NCI-H2196 treated with DMSO at 0.1 percent for 48 hours (cell line): ENCODE data around the gene SEMA3B.
"Not testable (repeated sequence)": the region's sequence is repeated elsewhere in the genome, so short reads cannot be mapped to it uniquely, and the experiment has no call there.

Experiments used
- DNase-seq: peaks from one replicate; lab custom pipeline; 2025; ENCODE audit not compliant: unreplicated experiment; lab: John Stamatoyannopoulos, UW

SEMA3B gene

DNA sequence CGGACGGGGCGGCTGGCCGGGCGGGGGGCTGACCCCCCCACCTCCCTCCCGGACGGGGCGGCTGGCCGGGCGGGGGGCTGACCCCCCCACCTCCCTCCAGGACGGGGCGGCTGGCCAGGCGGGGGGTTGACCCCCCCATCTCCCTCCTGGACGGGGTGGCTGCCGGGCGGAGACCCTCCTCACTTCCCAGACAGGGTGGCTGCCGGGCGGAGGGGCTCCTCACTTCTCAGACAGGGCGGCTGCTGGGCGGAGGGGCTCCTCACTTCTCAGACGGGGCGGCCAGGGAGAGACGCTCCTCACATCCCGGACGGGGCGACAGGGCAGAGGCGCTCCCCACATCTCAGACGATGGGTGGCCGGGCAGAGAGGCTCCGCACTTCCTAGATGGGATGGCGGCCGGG lies 43.1 kb downstream of the SEMA3B start:
- DNase-seq = not testable (repeated sequence)

GRCh38 chr3:50314342-50314741 lies 45.4 kb downstream of the SEMA3B start:
- DNase-seq = no peak

- DNase-seq = no peak
Observed at GRCh38 chr3:50314816-50315215, 45.9 kb downstream of the SEMA3B start.

DNA sequence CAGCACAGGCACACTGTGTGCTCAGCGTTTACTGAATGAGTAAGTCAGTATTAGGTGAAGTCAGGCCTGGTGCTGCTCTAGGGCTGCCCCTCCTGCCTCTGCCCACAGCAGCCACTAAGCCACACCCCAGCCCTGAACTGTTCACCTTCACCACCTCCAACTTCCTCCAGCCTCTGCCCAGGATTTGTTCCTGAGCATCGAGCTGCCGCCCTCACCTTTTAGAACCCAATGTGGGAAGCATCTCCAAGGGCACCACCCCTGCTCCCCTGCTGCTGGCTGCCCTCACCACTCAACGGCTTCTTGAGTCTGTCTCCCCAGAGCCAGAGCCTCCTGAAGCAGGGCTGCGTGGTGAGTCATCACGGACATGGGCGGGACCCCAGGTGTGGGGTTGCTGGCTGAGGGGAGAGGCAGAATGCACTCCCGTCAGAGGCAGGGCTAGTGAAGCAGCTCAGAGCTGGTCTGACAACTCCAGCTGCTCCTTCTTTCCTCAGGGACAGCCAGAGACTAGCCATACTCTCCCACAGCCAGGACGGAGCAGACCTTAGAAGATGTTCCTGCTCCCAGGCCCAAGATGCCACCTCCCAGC lies 47.8 kb downstream of the SEMA3B start:
- no peak for DNase-seq

DNA sequence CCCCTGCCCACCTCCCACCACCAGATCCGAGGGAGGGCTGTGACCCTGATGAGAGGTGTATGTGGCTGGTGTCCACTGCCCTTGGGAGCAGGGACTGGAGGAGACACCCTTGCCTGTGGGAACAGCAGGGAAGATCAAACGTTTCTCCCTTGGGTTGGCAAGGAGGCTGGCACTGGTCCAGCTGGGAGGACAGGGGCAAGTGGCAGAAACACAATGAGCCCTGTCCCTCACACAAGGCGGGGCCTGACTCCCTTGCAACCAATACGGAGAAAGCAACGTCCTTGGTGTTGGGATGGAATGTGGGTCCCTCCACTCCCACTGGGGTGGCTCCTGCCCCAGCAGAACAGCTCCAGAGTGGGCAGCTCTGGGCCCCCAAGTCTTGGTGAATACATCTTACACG lies 48.4 kb downstream of the SEMA3B start:
- DNase-seq = no peak

GRCh38 chr3:50318163-50318562 lies 49.2 kb downstream of the SEMA3B start:
- no peak for DNase-seq

- DNase-seq = no peak
Observed at GRCh38 chr3:50318615-50319014, 49.7 kb downstream of the SEMA3B start.

DNA sequence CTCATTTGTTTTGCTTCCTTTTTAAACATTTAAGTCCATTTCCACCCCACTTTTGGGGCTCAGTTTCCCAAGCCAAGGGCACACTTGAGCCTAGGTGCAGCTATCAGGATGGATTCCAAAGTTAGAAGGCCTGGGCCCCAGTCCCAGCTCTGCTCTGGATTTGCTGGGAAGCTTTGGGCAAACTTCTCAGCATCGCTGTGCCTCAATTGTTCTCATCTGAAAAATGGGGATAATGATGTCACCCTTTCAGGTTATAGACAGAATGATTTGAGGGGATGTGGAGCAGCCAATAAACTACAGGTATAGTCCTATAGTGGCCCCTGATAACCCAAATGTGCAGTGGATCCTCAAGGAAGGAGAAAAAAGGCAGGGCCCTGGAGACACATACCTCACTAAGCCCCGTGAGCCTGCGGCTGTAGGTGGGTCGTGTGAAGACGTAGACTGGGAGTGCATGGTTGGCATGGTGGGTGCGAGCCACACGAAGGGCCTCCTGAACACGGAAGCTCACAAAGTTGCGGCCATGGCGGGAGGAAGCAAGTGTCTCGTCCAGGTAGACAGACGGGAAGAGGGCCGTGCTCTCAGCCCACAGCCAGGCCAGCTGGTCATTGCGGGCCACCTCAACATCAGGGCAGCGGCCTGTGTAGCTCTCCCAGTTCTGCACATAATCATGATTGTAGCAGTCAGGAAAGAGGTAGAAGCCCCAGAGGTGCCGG lies 50.4 kb downstream of the SEMA3B start:
- DNase-seq = no peak

DNA sequence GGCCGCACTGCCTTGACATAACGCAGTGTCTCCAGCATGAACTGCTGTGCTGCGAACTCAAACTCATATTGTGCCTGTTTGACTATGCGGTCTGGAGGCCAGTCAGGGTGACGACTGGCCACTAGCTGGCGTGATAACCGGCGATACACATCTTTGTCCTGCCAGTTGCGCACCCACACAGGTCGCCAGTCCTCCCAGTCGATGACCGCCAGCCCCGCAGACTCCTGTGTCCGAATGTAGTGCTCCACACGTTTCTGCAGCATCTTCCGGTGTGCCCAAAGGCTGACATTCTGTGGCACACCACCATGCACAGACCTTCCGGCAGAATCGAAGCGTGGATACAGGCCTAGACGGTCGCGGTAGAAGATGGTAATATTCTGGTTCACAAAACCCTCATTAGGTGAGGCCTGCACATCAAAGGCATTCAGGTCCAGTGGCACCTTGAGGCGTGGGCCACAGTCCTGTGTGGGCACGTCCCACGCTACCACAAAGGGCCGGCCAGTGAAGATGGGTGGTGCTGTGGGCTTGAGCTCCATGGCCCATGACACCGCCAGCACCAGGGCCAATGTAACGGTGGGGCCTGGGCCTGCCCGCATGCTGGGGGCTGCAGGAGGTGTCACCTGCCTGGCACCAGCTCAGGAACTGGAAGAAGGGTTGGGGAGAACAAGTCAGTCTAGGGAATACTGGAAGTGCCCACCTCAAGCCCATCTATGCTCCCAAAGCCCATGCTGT lies 51.1 kb downstream of the SEMA3B start:
- no peak for DNase-seq

GRCh38 chr3:50320853-50321335 lies 51.9 kb downstream of the SEMA3B start:
- DNase-seq = no peak

DNA sequence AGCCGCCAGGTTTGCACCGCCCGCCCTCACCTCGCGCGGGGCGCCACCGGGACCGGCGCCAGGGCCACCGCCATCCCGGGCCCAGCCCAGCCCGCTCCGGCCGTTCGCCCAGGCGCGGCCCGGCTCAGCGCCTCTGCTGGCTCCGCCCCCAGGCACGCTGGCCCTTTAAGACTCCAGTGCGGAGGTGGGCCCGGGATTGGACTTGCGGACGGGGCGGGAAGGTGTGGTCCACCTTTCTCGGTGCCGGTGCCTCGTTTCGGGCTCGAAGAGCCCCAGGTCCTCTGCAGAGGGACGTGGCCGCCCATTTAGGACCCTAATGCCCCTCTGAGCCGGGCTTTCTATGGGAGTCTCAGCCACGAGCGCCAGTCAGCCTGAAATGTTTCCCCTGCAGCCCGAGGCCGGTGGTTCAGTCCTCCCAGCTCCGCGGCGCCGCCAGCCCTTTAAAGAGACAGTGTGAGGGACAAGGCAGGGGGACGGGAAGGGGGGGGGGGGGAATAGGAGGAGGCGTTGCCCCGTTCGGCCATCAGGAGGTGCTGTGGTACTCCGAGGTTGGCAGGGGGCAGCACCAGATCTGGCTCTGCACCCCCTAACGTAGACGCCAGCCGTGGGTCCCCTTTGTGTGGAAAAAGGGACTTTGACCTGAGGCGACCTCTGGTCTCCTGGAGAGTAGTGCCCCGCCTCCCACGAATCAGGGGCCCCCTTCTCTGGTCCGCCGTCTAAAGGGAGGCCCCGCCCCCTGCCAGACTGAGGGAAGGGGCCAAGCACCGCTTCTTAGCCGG lies 52.6 kb downstream of the SEMA3B start:
- DNase-seq = peak; percentile 69

DNA sequence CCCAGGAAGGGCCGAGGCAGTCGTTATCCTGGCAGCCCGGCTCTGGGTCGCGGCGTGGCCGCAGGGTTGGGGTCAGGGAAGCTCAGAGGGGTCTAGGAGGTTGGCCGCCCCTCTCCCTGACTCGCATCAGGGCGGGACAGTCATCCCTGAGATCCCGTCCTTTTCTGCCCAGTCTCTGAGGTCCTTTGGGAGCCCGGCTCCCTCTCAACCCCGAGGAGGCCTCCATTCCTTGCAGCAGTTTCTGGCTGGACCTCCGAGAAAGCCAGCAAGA lies 53.1 kb downstream of the SEMA3B start:
- no peak for DNase-seq

- peak; percentile 48 for DNase-seq
Observed at GRCh38 chr3:50322386-50323091, 53.6 kb downstream of the SEMA3B start, which contains the start of gene HYAL2. Gene HYAL2 (minus strand): TSS chr3:50322745. CDS start chr3:50320489, 2,256 bp downstream.

DNA sequence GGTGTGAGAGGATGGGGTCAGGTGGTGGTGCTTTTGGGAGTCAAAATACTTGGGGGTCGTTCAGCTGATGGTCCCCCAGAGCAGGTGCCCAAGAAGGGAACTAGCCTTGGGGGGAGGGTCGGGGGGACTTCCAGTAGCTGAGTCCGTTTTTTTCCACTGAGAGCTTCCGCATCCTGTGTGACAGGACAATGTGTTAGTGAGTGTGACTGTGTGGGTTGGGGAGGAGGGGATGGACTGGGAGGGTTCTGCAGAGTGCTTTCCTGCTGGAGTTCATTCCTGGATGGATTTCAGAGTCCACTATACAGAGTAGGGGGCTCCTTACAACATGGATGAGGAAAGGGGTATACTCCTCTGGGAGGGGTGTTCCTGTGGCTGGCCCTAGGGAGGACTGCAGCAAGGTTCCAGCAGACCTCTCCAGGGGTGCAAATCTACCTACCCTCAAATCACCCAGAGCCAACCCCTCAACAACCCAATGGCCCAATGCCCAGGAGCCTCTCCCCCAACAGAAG lies 54.2 kb downstream of the SEMA3B start:
- DNase-seq = no peak

- DNase-seq = no peak
Observed at GRCh38 chr3:50323614-50324199, 54.8 kb downstream of the SEMA3B start.

- DNase-seq = no peak
Observed at GRCh38 chr3:50324351-50325112, 55.6 kb downstream of the SEMA3B start.

DNA sequence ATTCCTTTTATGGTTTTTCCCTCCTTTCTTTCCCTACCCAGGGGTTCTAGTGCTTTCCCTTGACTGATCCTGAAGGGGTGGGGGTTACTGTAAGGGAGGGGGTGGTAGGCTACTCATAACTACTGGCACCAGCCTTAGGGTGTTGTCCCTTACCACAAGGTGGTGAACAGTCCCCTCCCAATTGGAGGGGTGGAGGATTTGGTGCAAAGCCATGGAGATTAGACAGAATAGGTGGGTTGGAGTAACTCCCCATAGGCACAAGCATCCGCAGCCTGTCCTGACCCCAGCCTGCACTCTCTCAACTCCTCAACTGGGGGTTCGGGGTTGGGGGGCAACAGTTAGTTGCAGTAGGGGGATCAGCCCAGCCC lies 56.1 kb downstream of the SEMA3B start:
- no peak for DNase-seq

DNA sequence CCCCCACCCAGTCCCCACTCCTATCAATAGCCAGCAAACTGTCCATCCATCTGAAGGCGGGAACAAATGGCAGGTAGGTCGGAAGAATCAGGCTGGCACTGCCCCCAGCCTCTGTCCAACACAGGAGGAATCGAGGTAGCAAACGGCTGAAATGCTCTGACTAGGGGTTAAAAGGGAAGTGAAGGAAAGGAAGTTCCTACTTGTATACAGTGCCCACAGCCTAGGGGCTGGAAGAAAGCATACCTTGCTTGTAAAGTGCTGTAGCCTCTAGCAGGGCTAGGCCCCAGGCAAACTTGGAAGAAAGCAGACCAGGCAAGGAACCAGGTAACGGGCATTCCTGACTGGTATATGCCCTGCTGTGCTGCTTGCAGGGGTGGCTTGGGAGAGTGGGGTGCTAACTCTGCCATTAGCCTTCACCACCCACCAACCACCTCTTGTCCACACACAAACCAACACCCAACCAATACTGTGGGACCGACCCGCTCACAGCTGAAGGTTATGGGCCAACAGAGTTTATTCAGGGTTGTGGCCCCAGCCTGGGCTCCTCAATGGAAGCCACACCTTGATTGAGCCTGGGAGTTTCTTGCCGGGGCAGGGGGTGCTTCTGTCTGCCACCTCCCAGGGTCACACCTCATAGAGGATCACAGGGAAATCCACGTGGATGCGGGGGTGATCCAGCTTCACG lies 56.7 kb downstream of the SEMA3B start:
- DNase-seq = no peak

DNA sequence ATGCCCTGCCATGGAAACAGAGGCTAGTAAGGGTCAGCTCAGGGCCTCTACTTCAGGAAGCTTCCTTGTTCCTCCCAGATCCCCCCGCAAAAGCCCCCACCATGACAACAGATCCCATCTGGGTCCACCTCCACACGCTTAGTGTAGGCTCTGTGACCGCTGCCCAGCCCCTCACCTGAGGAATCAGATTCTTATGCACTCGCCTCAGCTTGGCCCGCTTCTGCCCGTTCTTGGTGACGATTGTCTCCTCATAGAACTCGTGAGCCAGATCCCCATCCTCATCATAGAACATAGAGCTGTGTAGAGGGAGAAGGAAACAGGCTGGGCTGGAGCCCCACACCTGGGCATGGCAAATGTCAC lies 57.2 kb downstream of the SEMA3B start:
- no peak for DNase-seq
